PFSK-1 (cell line): ENCODE results near the gene ZNF217.

Experiments used
- FOXP2 ChIP-seq: optimal IDR thresholded peaks from 2 replicates; pipeline ENCODE3; 2011; ENCODE audit warnings: borderline replicate concordance, control low read depth, inconsistent platforms; ENCODE audit not compliant: insufficient read depth; ENCODE audit errors: extremely low read length, extremely low read depth
- POLR2AphosphoS5 ChIP-seq: IDR thresholded peaks from 2 replicates; pipeline ENCODE4 v1.6.1; 2012; ENCODE audit warnings: low read depth, mild to moderate bottlenecking, control low read depth, low read length, moderate library complexity
- REST ChIP-seq, 2 experiments: IDR thresholded peaks; 2 replicates each; pipeline versions ENCODE4 v1.6.1 to v1.8.0; 2011 to 2012; ENCODE audit warnings: low read depth in 2 of 2, low read length in 2 of 2, control low read depth in 1 of 2, inconsistent platforms in 1 of 2, mild to moderate bottlenecking in 1 of 2, moderate library complexity in 1 of 2; ENCODE audit not compliant: insufficient read depth in 1 of 2
- SIN3A ChIP-seq: IDR thresholded peaks from 2 replicates; pipeline ENCODE4 v1.6.1; 2012; ENCODE audit warnings: mild to moderate bottlenecking, low read length, moderate library complexity, borderline replicate concordance; ENCODE audit not compliant: insufficient read depth
- TAF1 ChIP-seq: IDR thresholded peaks from 2 replicates; pipeline ENCODE4 v1.6.1; 2012; ENCODE audit warnings: low read length, control low read depth, borderline replicate concordance; ENCODE audit not compliant: insufficient read depth

DNA sequence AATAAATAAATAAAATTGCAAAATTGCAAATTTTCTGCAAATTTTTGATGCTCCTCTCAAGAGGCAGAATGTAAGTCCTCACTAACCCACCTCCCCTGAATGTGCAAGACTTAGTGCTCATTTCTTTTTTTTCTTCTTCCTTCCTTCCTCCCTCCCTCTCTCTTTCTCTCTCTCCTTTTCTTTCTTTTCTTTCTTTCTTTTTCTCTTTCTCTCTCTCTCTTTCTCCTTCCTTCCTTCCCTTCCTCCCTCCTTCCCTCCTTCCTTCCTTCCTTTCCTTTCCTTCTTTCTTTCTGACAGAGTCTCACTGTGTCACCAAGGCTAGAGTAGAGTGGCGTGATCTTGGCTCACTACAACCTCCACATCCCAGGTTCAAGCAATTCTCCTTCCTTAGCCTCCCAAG, 60.1 kb downstream of the ZNF217 start:
- TF ChIP-seq POLR2AphosphoS5 (no peak), TAF1 (no peak), SIN3A (no peak), REST (IDR thresholded peaks at IDR 0.05; ENCODE audit: insufficient read depth in 1 of 2, low read depth in 2 of 2, low read length in 2 of 2) (no peak), FOXP2 (no peak)
